HEK293 (cell line): Measurements from ENCODE around the gene DCAF6.

Experiments
- CTCF ChIA-PET: fragments of 350-600 bp; formaldehyde crosslinking; extraction: SDS; loops from one replicate; lab custom pipeline; 2021; ENCODE audit warnings: antibody characterized with exemption; lab: Yijun Ruan, JAX
- POLR2A ChIA-PET: fragments of 300-600 bp; formaldehyde crosslinking; extraction: SDS; loops from one replicate; lab custom pipeline; 2020; ENCODE audit warnings: antibody characterized with exemption, inconsistent platforms; lab: Yijun Ruan, JAX
- H3K27ac ChIP-seq: fragments of 200-500 bp; sonication (Bioruptor generic); 2 replicates; pipeline ENCODE4 v1.5.1; 2014; ENCODE audit warnings: low read depth, low read length, control low read depth, inconsistent platforms; ENCODE audit errors: extremely low read depth
- H3K36me3 ChIP-seq, 2 experiments: fragments of 200-500 bp in 1 of 2; sonication (Bioruptor generic) in 1 of 2; 1 replicate in 1 of 2; 2 replicates in 1 of 2; pipeline ENCODE4 v1.5.1; 2014 to 2017; ENCODE audit warnings: inconsistent platforms in 2 of 2, low read length in 2 of 2; ENCODE audit not compliant: control insufficient read depth in 2 of 2, insufficient read depth in 1 of 2
- H3K4me1 ChIP-seq: fragments of 200-500 bp; sonication (Bioruptor generic); 2 replicates; pipeline ENCODE4 v1.5.1; 2014; ENCODE audit warnings: mild to moderate bottlenecking, low read length, inconsistent platforms; ENCODE audit not compliant: control insufficient read depth, insufficient read depth
- H3K4me3 ChIP-seq: 2 replicates; pipeline ENCODE4 v1.5.1; 2011; ENCODE audit warnings: low read depth, mild to moderate bottlenecking, control low read depth, low read length, moderate library complexity
- H3K9me3 ChIP-seq: fragments of 200-500 bp; sonication (Bioruptor generic); 2 replicates; pipeline ENCODE4 v1.5.1; 2014; ENCODE audit warnings: low read depth, low read length, inconsistent platforms; ENCODE audit not compliant: control insufficient read depth, insufficient read depth
- BCL6B ChIP-seq: fragments of 450-650 bp; formaldehyde crosslinking; IDR thresholded peaks from 2 replicates; pipeline ENCODE4 v1.5.1; 2017; ENCODE audit warnings: missing biosample characterization, missing genetic modification characterization
- ELK4 ChIP-seq: IDR thresholded peaks from 2 replicates; pipeline ENCODE4 v1.6.1; 2011; ENCODE audit warnings: mild to moderate bottlenecking, low read depth, low read length, borderline replicate concordance
- HOXC10 ChIP-seq: sonication (generic); formaldehyde crosslinking; IDR thresholded peaks from 2 replicates; pipeline ENCODE4 v1.8.1; 2023; ENCODE audit warnings: mild to moderate bottlenecking, missing genetic modification reagents
- KLF1 ChIP-seq: fragments of 450-650 bp; formaldehyde crosslinking; IDR thresholded peaks from 2 replicates; pipeline ENCODE4 v1.5.1; 2016; ENCODE audit warnings: missing biosample characterization, missing genetic modification characterization
- MEIS1 ChIP-seq: sonication (generic); formaldehyde crosslinking; IDR thresholded peaks from 2 replicates; pipeline ENCODE4 v1.8.1; 2022; ENCODE audit warnings: missing genetic modification reagents, mild to moderate bottlenecking, borderline replicate concordance
- SETDB1 ChIP-seq: IDR thresholded peaks from one replicate; pipeline ENCODE4 v1.6.1; 2017; ENCODE audit warnings: mild to moderate bottlenecking, low read length, moderate library complexity, mixed read lengths; ENCODE audit not compliant: insufficient read length
- YY2 ChIP-seq: fragments of 450-650 bp; formaldehyde crosslinking; IDR thresholded peaks from 2 replicates; pipeline ENCODE4 v1.5.1; 2016; ENCODE audit warnings: missing biosample characterization, missing genetic modification characterization
- ZBTB6 ChIP-seq: fragments of 450-650 bp; formaldehyde crosslinking; IDR thresholded peaks from 2 replicates; pipeline ENCODE4 v1.5.1; 2017; ENCODE audit warnings: missing biosample characterization, missing genetic modification characterization
- ZFP37 ChIP-seq: fragments of 450-650 bp; formaldehyde crosslinking; IDR thresholded peaks from 2 replicates; pipeline ENCODE4 v1.5.1; 2016; ENCODE audit warnings: missing biosample characterization, missing genetic modification characterization
- ZNF175 ChIP-seq: fragments of 450-650 bp; formaldehyde crosslinking; IDR thresholded peaks from 2 replicates; pipeline ENCODE4 v1.5.1; 2016; ENCODE audit warnings: missing biosample characterization, missing genetic modification characterization
- ZNF211 ChIP-seq: fragments of 450-650 bp; formaldehyde crosslinking; IDR thresholded peaks from 2 replicates; pipeline ENCODE4 v1.5.1; 2016; ENCODE audit warnings: low read depth, missing biosample characterization, missing genetic modification characterization
- ZNF248 ChIP-seq: fragments of 450-650 bp; formaldehyde crosslinking; IDR thresholded peaks from 2 replicates; pipeline ENCODE4 v1.5.1; 2017; ENCODE audit warnings: missing biosample characterization, missing genetic modification characterization
- ZNF501 ChIP-seq: fragments of 450-650 bp; formaldehyde crosslinking; IDR thresholded peaks from 2 replicates; pipeline ENCODE4 v1.5.1; 2016; ENCODE audit warnings: missing biosample characterization, missing genetic modification characterization
- ZNF558 ChIP-seq: fragments of 450-650 bp; formaldehyde crosslinking; IDR thresholded peaks from 2 replicates; pipeline ENCODE4 v1.5.1; 2016; ENCODE audit warnings: missing biosample characterization, missing genetic modification characterization
- ZNF560 ChIP-seq: fragments of 450-650 bp; formaldehyde crosslinking; IDR thresholded peaks from 2 replicates; pipeline ENCODE4 v1.5.1; 2017; ENCODE audit warnings: missing biosample characterization, missing genetic modification characterization, borderline replicate concordance
- ZNF600 ChIP-seq: fragments of 450-650 bp; formaldehyde crosslinking; IDR thresholded peaks from 2 replicates; pipeline ENCODE4 v1.5.1; 2016; ENCODE audit warnings: missing biosample characterization, missing genetic modification characterization
- ZNF747 ChIP-seq: fragments of 450-650 bp; formaldehyde crosslinking; IDR thresholded peaks from 2 replicates; pipeline ENCODE4 v1.5.1; 2016; ENCODE audit warnings: missing biosample characterization, missing genetic modification characterization
- ZNF76 ChIP-seq: fragments of 450-650 bp; formaldehyde crosslinking; IDR thresholded peaks from 2 replicates; pipeline ENCODE4; 2016; ENCODE audit warnings: low read depth, missing biosample characterization, missing genetic modification characterization, borderline replicate concordance
- ZNF785 ChIP-seq: fragments of 450-650 bp; formaldehyde crosslinking; IDR thresholded peaks from 2 replicates; pipeline ENCODE4 v1.5.1; 2016; ENCODE audit warnings: missing biosample characterization, missing genetic modification characterization
- ZNF792 ChIP-seq: fragments of 450-650 bp; formaldehyde crosslinking; IDR thresholded peaks from 2 replicates; pipeline ENCODE4 v1.5.1; 2016; ENCODE audit warnings: missing biosample characterization, missing genetic modification characterization
- ZSCAN16 ChIP-seq: fragments of 450-650 bp; formaldehyde crosslinking; IDR thresholded peaks from 2 replicates; pipeline ENCODE4 v1.5.1; 2016; ENCODE audit warnings: missing biosample characterization, missing genetic modification characterization

DCAF6 gene

GRCh38 chr1:167974698-167975097 lies 38.2 kb downstream of the DCAF6 start (continued):
- no peak for TF ChIP-seq ZNF560 (tag by site-specific recombination)
- TF ChIP-seq, all 188 proteins: peak for 0

GRCh38 chr1:167977245-167977644 lies 40.8 kb downstream of the DCAF6 start:
- Histone ChIP-seq H3K4me3 (no peak overlapping the region), H3K27ac (no peak overlapping the region), H3K4me1 (no peaks in the 10 kb centered on the region), H3K36me3 (peaks cover 17 to 26% of the 10 kb centered on the region in 2 experiments; a peak in 2 of 3 replicates), H3K9me3 (no peaks in the 10 kb centered on the region)
- TF ChIP-seq YY2 (tag by site-specific recombination) = no peak
- TF ChIP-seq KLF1 (tag by site-specific recombination) = no peak
- no peak for TF ChIP-seq ZNF211 (tag by site-specific recombination)
- TF ChIP-seq ZBTB6 (tag by site-specific recombination) = no peak
- ChIA-PET POLR2A (no interaction called here), CTCF (no interaction called here)

- peaks cover 5 to 6% of the 10 kb centered on the region in 2 experiments; a peak in 2 of 3 replicates for H3K36me3 ChIP-seq
- H3K9me3 ChIP-seq = no peaks in the 10 kb centered on the region
- POLR2A ChIA-PET = no interaction called here
- CTCF ChIA-PET = interaction anchor here (0.6 to 0.7 kb wide), 2 partner anchors 184 to 715 kb away, joined by 3 read pairs; no protein-coding TSS in a partner anchor
- no peak for TF ChIP-seq ZNF785 (tag by site-specific recombination)
- TF ChIP-seq ZNF248 (tag by site-specific recombination) = no peak
- no peak for TF ChIP-seq ZNF792 (tag by site-specific recombination)
- no peak for TF ChIP-seq HOXC10 (CRISPR knock-in tag)
- no peak for TF ChIP-seq ZBTB6 (tag by site-specific recombination)
- no peak for TF ChIP-seq ELK4
- no peak for TF ChIP-seq ZNF747
- TF ChIP-seq ZFP37 (tag by site-specific recombination) = no peak
- no peak for TF ChIP-seq ZNF600 (tag by site-specific recombination)
- TF ChIP-seq SETDB1 = no peak
- TF ChIP-seq ZNF76 = no peak
- TF ChIP-seq MEIS1 (CRISPR knock-in tag) = no peak
- TF ChIP-seq BCL6B (tag by site-specific recombination) = no peak
- no peak for TF ChIP-seq ZNF558 (tag by site-specific recombination)
- no peak for TF ChIP-seq ZSCAN16
- no peak for TF ChIP-seq ZNF175 (tag by site-specific recombination)
- TF ChIP-seq ZNF501 (tag by site-specific recombination) = no peak
- H3K27ac ChIP-seq = no peak overlapping the region
- no peak overlapping the region for H3K4me3 ChIP-seq
- no peaks in the 10 kb centered on the region for H3K4me1 ChIP-seq
These were observed 45.5 kb downstream of the DCAF6 start for GRCh38 chr1:167981933-167982332.
